ENCODE measurements around the gene MMEL1.
"Not testable (repeated sequence)": the region's sequence is repeated elsewhere in the genome, so short reads cannot be mapped to it uniquely, and the experiment has no call there.

Gene MMEL1

DNA sequence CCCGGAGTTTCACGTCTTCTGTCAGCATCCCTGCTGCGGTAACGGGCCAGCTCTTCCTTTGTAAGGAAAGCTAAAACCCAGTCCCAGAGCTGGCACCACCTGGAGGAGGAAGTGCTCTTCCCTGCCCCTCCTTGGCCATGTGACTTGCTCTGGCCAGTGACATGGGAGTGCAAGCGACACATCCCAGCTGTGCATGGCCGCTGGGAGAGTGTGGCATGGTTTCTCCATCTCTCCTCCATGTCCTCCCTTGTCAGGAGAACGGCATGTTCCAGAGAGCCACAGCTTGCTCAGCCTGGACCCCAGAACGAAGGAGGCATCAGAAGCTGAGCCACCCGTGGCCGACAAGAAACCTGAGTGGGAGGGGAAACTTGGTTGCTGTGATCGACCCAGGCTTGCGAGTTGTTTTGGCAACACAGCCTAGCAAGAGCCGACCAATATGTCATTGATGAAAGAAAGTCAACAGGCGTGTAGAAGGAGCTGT lies 48.9 kb downstream of the MMEL1 start:
- H3K9me3 ChIP-seq (ENCODE audit: control insufficient read depth, low read length), result no peaks in the 10 kb centered on the region
- H3K36me3 ChIP-seq (ENCODE audit: control insufficient read depth, insufficient read depth, low read length), result no peaks in the 10 kb centered on the region
- 81 to 82% methylated on average over 14 of the region's 14 CpGs for WGBS, 2 experiments
- no peaks in the 10 kb centered on the region for H3K4me1 ChIP-seq (ENCODE audit: control insufficient read depth, insufficient read depth, low read length)
- no peak overlapping the region for H3K4me3 ChIP-seq (ENCODE audit: insufficient read depth, low read depth, low read length)
- H3K27ac ChIP-seq (ENCODE audit: insufficient read depth, low read depth, low read length, poor library complexity, severe bottlenecking), result no peak overlapping the region
- H3K27me3 ChIP-seq (ENCODE audit: control insufficient read depth, insufficient read depth, low read length, poor library complexity, severe bottlenecking), result no peaks in the 10 kb centered on the region

DNA sequence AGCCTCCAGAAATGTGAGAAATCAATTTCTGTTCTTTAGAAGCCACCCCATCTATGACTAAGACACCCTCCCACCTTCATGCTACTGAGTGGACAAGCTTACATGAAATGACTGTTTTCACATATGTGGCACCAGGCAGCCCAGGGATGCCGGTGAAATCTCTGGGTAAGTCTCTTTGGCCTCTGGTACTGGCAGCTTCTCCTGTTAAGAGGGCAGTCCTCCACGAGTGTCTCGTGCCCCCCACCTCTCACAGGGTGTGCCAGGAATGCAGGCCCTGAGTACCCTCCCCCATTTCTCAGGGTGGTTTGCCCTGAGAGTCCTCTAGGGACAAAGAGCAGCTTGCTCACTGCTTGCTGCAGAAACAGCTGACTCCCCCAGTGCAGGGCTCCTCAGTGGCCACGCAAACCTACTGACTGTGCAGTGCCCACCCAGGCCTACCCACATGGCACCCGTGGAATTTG lies 49.5 kb downstream of the MMEL1 start:
- no peak overlapping the region for H3K27ac ChIP-seq (ENCODE audit: insufficient read depth, low read depth, low read length, poor library complexity, severe bottlenecking)
- no peak overlapping the region for H3K4me3 ChIP-seq (ENCODE audit: insufficient read depth, low read depth, low read length)
- no peaks in the 10 kb centered on the region for H3K36me3 ChIP-seq (ENCODE audit: control insufficient read depth, insufficient read depth, low read length)
- no peaks in the 10 kb centered on the region for H3K27me3 ChIP-seq (ENCODE audit: control insufficient read depth, insufficient read depth, low read length, poor library complexity, severe bottlenecking)
- H3K9me3 ChIP-seq (ENCODE audit: control insufficient read depth, low read length), result no peaks in the 10 kb centered on the region
- H3K4me1 ChIP-seq (ENCODE audit: control insufficient read depth, insufficient read depth, low read length), result no peaks in the 10 kb centered on the region
- WGBS, 2 experiments, result 66 to 67% methylated on average over 5 of the region's 5 CpGs

DNA sequence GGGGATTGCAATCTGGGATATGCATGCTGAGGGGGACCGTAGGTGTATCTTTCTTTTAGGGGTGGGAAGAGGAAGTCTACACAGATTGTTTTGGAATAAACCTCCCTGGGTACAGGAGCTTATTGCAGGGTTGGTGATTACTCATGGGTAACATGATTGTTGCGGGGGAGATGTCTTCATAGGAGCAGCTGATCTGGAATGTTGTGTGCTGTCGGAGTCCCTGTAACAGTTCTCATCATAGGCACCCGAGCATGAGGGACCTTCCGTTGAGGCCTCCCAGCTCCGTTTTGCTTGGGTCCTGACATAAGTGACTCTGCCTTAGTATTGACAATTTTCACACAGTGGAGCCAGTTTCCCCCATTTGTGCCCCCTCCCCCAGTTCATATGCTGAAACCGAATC lies 50.4 kb downstream of the MMEL1 start:
- no peaks in the 10 kb centered on the region for H3K9me3 ChIP-seq (ENCODE audit: control insufficient read depth, low read length)
- H3K4me3 ChIP-seq (ENCODE audit: insufficient read depth, low read depth, low read length), result no peak overlapping the region
- no peaks in the 10 kb centered on the region for H3K27me3 ChIP-seq (ENCODE audit: control insufficient read depth, insufficient read depth, low read length, poor library complexity, severe bottlenecking)
- no peaks in the 10 kb centered on the region for H3K4me1 ChIP-seq (ENCODE audit: control insufficient read depth, insufficient read depth, low read length)
- H3K27ac ChIP-seq (ENCODE audit: insufficient read depth, low read depth, low read length, poor library complexity, severe bottlenecking), result no peak overlapping the region
- H3K36me3 ChIP-seq (ENCODE audit: control insufficient read depth, insufficient read depth, low read length), result no peaks in the 10 kb centered on the region
- 89% methylated on average over 7 of the region's 7 CpGs for WGBS, 2 experiments

DNA sequence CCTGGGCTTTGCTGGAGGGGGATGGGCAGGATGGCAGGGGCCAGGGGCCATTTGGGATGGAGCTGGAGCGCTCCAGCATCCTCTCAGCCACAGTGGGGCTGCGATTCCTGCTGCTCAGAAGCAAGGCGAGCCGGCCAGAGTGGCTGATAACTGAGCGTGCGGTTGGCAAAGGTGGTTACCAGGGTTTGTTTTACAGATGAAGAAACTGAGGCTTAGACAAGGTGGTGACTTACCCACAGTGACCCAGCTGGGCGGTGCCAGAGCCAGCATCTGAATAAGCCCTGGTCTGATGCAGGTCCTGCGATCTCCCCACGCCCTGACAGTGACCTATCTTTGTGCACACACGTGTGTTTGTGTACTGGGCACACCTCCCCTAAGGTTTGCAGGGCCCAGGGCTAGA lies 52.1 kb downstream of the MMEL1 start:
- 94 to 95% methylated on average over 10 of the region's 10 CpGs for WGBS, 2 experiments
- H3K36me3 ChIP-seq (ENCODE audit: control insufficient read depth, insufficient read depth, low read length), result no peaks in the 10 kb centered on the region
- no peaks in the 10 kb centered on the region for H3K4me1 ChIP-seq (ENCODE audit: control insufficient read depth, insufficient read depth, low read length)
- no peaks in the 10 kb centered on the region for H3K27me3 ChIP-seq (ENCODE audit: control insufficient read depth, insufficient read depth, low read length, poor library complexity, severe bottlenecking)
- H3K27ac ChIP-seq (ENCODE audit: insufficient read depth, low read depth, low read length, poor library complexity, severe bottlenecking), result no peak overlapping the region
- no peaks in the 10 kb centered on the region for H3K9me3 ChIP-seq (ENCODE audit: control insufficient read depth, low read length)
- no peak overlapping the region for H3K4me3 ChIP-seq (ENCODE audit: insufficient read depth, low read depth, low read length)

DNA sequence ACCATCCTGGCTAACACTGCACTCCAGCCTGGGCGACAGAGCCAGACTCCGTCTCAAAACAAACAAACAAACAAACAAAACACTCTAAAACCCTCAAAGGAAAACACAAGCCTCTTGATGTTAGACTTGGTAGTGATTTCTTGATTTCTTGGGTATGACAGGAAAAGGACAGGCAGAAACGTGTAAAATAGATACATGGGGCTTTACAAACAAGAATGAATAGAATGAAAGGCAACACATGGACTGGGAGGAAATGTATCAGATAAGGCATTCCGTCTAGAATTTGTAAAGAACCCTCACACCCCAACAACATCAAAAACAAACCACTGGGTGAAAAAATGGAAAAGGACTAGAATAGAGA lies 54.1 kb downstream of the MMEL1 start:
- Histone ChIP-seq H3K36me3 (ENCODE audit: control insufficient read depth, insufficient read depth, low read length) (no peaks in the 10 kb centered on the region), H3K4me1 (ENCODE audit: control insufficient read depth, insufficient read depth, low read length) (no peaks in the 10 kb centered on the region), H3K9me3 (ENCODE audit: control insufficient read depth, low read length) (no peaks in the 10 kb centered on the region), H3K27me3 (ENCODE audit: control insufficient read depth, insufficient read depth, low read length, poor library complexity, severe bottlenecking) (no peaks in the 10 kb centered on the region), H3K4me3 (ENCODE audit: insufficient read depth, low read depth, low read length) (no peak overlapping the region), H3K27ac (ENCODE audit: insufficient read depth, low read depth, low read length, poor library complexity, severe bottlenecking) (no peak overlapping the region)
- WGBS, 2 experiments, result 86 to 91% methylated on average over 3 to 4 of the region's 4 CpGs

DNA sequence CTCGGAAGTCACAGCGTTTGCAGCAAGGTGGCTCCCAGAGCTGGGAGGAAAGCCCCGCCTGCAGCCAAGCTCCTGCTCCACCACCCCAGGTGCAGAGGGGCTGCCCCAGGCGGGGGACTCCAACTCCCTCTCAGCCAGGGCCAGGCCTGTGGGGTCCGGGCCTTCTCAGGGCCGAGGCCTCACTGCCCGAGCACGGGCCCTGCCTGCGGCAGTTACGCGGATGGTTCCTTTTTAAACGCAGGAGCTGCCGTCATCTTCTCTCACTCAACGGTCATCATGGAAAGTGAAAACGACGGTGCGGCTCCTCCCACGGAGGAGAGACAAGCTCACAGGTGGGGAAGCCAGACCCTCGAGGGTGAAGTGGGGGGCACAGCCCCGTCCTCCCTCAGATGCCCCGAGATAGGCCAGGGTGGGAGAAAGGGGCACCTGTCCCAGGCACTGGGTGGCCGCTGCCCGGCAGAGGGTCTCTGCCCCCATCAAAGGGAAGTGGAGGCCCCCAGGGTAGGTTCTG lies 55.2 kb downstream of the MMEL1 start:
- H3K9me3 ChIP-seq (ENCODE audit: control insufficient read depth, low read length); H3K4me1 ChIP-seq (ENCODE audit: control insufficient read depth, insufficient read depth, low read length); H3K27ac ChIP-seq (ENCODE audit: insufficient read depth, low read depth, low read length, poor library complexity, severe bottlenecking); H3K27me3 ChIP-seq (ENCODE audit: control insufficient read depth, insufficient read depth, low read length, poor library complexity, severe bottlenecking); H3K36me3 ChIP-seq (ENCODE audit: control insufficient read depth, insufficient read depth, low read length); H3K4me3 ChIP-seq (ENCODE audit: insufficient read depth, low read depth, low read length): not testable (repeated sequence)
- 90 to 91% methylated on average over 20 of the region's 23 CpGs for WGBS, 2 experiments

DNA sequence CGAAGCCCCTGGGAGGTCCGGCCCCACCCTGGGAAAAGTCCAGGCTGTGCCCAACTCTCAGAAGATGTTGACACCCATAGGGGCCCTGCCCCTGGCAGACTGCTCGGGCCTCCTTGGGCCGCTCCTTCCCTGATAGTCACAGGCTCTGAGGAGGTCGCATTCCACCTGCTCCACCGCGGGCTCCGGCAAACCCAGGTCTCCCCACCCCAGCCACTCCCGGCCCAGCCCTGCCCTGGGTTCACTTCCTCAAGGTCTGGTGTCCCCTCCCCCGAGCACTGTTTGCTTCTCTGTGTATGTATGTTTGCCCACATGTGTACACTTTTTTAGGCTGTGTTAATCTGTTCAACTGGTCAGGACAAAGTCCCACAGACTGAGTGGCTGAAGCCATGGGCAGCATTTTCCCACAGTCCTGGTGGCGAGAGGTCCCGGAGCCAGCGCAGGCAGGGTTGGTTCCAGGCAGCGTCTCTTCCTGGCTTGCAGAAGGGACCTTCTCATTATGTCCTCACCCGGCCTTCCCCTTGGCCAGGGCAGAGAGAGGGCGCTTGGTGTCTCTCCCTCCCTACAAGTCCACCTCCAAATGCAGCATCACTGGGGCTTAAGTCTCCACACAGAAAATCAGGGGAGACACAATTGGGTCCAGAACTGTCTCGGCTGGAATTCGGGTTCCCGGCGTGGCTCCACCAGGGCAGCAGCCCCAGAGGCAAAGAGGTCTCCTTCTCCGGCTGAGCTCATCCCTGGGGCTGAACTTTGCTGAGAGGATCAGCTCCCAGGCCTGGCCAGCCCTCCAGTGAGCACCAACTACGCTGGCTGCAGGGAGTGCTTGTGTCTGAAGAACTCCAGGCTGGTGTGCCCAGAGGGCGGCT lies 56.8 kb downstream of the MMEL1 start:
- WGBS, 2 experiments, result 94 to 95% methylated on average over 23 of the region's 23 CpGs
- Histone ChIP-seq H3K9me3 (ENCODE audit: control insufficient read depth, low read length) (no peaks in the 10 kb centered on the region), H3K4me1 (ENCODE audit: control insufficient read depth, insufficient read depth, low read length) (no peaks in the 10 kb centered on the region), H3K4me3 (ENCODE audit: insufficient read depth, low read depth, low read length) (no peak overlapping the region), H3K36me3 (ENCODE audit: control insufficient read depth, insufficient read depth, low read length) (no peaks in the 10 kb centered on the region), H3K27me3 (ENCODE audit: control insufficient read depth, insufficient read depth, low read length, poor library complexity, severe bottlenecking) (no peaks in the 10 kb centered on the region), H3K27ac (ENCODE audit: insufficient read depth, low read depth, low read length, poor library complexity, severe bottlenecking) (no peak overlapping the region)

DNA sequence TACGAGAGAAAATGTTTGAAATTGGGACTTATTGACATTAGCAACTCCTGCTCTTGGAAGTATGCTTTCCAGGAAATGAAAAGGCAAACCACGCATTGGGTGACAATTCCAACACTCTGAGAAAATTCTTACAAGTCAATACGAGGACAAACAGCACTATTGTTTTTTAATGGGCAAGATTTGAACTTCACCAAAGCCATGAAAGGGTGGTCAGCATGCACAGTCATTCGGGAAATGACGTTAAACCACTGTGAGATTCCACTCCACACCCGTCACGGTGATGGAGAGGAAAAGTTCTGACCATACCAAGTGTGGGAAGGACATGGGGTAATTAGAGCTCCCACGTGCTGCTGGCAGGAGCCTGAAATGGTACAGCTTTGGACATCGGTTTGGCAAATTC lies 58.5 kb downstream of the MMEL1 start:
- H3K4me3 ChIP-seq (ENCODE audit: insufficient read depth, low read depth, low read length), result no peak overlapping the region
- no peaks in the 10 kb centered on the region for H3K27me3 ChIP-seq (ENCODE audit: control insufficient read depth, insufficient read depth, low read length, poor library complexity, severe bottlenecking)
- no peaks in the 10 kb centered on the region for H3K4me1 ChIP-seq (ENCODE audit: control insufficient read depth, insufficient read depth, low read length)
- 91 to 92% methylated on average over 8 to 9 of the region's 9 CpGs for WGBS, 2 experiments
- H3K36me3 ChIP-seq (ENCODE audit: control insufficient read depth, insufficient read depth, low read length), result no peaks in the 10 kb centered on the region
- H3K9me3 ChIP-seq (ENCODE audit: control insufficient read depth, low read length), result no peaks in the 10 kb centered on the region
- H3K27ac ChIP-seq (ENCODE audit: insufficient read depth, low read depth, low read length, poor library complexity, severe bottlenecking), result no peak overlapping the region

DNA sequence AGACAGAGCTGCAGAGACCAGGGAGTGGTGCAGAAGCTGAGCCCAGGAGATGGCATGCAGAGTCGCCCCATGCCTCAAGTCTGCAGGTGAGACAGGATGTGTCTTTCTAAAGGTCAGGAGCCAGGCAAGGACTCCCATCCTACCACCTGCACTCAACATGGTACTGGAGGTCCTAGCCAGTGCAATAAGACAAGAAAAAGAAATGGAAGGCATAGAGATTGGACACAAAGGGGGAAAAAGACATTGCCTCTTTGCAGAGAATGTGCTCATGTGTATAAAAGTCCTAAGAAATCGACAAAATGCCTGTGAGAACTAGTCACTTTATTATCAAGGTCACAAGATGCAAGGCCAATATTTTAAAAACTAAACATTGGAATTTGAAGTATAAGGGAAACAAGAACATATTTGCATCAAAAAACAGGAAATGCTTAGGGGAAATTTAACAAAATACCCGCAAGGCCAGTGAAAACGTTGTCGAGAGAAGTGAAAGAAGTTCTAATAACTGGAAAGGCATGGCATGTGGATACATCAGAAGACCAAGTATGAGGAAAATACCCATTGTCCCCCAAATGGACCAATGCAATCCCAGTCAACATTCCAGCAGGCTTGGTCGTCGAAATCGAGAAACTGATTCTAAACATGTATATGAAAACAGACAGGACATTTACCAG lies 59.4 kb downstream of the MMEL1 start:
- 92 to 93% methylated on average over 8 of the region's 8 CpGs for WGBS, 2 experiments
- no peaks in the 10 kb centered on the region for H3K9me3 ChIP-seq (ENCODE audit: control insufficient read depth, low read length)

DNA sequence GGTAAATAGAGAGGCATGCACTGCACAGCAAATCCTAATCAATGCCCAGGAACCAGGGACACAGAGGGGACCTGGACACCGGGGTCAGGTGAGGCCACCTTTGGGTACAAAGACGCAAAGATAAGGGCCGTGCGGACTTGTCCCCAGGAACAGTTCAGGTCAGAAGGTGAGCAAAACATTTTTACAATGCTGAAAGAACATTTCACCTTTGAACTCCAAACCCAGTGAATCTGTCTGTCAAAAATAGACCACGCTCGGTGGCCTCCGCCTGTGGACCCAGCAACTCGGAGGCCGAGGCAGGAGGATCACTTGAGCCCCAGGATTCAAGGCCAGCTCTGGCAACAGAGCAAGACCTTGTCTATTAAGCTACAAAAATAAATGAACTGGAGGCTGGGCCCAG lies 61.5 kb downstream of the MMEL1 start:
- Histone ChIP-seq H3K27me3 (ENCODE audit: control insufficient read depth, insufficient read depth, low read length, poor library complexity, severe bottlenecking) (no peaks in the 10 kb centered on the region), H3K27ac (ENCODE audit: insufficient read depth, low read depth, low read length, poor library complexity, severe bottlenecking) (no peak overlapping the region), H3K4me3 (ENCODE audit: insufficient read depth, low read depth, low read length) (no peak overlapping the region), H3K4me1 (ENCODE audit: control insufficient read depth, insufficient read depth, low read length) (no peaks in the 10 kb centered on the region), H3K9me3 (ENCODE audit: control insufficient read depth, low read length) (no peaks in the 10 kb centered on the region), H3K36me3 (ENCODE audit: control insufficient read depth, insufficient read depth, low read length) (no peaks in the 10 kb centered on the region)
- WGBS, 2 experiments, result 92 to 95% methylated on average over 9 of the region's 9 CpGs

More for the DNA sequence above, 59.4 kb downstream of the MMEL1 start:
- Histone ChIP-seq H3K36me3 (ENCODE audit: control insufficient read depth, insufficient read depth, low read length) (no peaks in the 10 kb centered on the region), H3K27me3 (ENCODE audit: control insufficient read depth, insufficient read depth, low read length, poor library complexity, severe bottlenecking) (no peaks in the 10 kb centered on the region), H3K4me3 (ENCODE audit: insufficient read depth, low read depth, low read length) (no peak overlapping the region), H3K27ac (ENCODE audit: insufficient read depth, low read depth, low read length, poor library complexity, severe bottlenecking) (no peak overlapping the region), H3K4me1 (ENCODE audit: control insufficient read depth, insufficient read depth, low read length) (no peaks in the 10 kb centered on the region)
